ENCODE data around the gene KLF6.

KLF6 gene

DNA sequence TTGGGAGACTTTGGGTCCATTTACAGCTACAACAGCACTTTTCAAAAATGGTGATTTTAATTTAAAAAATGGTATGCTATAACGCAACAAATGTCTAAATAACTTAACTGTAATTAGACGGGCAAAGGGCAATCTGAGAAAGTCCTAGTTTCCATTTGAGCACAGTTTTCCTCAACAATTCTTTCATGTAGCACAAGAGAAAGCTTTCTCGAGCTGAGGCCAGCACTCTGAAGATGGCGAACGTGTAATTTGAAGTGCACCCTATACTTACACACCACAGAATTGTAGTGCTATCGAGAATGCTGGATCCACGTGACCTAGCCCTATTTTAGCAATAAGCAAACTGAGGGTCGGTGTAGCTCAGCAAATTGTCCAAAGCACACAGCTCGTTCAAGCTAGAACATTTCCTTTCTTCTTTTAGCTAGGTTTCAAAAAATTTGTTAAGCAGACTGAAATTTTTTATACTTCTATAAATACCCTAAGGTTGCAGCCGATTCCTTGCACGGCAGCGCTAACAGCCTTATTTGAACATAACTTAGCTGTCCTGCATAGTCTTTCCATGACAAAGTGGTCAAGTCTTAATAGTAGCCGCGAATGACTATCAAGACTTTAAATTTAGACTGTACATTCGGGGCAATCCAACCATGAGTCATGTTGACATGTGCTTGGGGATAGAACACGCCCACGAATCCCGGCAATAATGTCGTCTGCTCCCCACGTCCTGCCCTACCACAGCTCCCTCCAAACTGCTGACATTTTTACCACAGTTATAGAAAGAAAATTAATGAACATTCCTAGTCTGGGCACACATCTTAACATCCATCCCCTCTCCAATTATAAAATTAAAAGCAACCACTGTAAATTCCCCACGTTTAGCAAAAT, 10.0 kb downstream of the KLF6 start:
- no peak for DNase-seq (ENCODE audit: low read depth)

DNA sequence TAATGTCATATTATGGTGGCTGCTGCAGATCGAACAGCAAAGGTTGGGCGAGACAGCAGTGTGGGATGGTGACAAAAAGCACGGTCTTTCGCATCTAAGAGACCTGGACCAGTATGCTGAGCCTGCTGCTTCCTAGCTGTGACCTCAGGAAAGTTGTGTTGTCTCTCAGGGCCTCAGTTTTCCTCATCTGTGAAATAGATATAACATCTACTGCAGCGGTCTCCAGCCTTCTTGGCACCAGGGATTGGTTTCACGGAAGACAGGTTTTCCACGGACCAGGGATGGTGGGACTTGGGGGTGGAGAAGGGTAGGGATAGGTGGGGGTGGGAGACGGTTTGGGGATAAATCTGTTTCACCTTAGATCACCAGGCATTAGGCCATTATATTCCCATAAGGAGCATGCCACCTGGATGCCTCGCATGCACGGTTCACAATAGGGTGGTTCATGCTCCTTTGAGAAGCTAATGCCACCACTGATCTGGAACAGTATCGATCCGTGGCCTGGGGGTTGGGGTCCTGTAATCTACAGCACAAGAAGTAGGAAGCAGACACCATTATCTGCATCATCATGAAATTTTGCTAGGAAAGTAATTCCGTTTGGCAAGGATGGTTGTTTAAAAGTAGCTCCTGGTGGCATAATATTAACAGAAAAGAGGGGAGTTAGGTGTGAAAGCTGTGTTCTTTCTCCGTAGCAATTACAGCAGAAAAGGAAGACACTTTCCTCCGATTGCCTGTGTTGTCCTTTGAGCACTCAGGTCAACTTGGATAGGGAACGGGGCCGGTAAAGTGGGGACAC, 10.8 kb downstream of the KLF6 start:
- DNase-seq (ENCODE audit: low read depth), result no peak

DNA sequence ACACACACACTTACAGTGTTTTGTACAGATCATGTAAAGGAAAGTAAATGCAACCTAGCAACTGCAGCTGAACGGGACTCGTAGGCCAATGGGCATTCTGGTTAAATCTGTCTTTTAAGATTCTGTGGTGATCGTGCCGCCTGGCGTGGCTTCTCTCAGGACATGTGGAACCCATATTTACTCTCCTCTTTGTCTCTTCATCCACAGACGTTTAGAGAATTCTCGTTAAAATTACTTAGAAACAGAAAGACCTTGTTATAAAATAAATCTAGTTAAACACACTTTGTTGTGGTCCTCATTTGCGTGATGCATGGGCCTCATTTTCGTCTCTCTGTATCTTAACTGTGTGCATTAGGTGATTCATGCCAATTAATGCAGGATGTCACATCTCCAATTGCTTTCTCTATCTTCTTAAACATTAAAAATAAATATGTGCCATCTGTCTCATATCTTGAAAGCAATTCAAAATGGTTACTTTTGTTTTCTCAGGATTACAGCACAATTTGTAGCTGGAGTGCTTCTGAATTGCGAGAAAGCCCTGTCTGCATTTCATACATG, 11.5 kb downstream of the KLF6 start:
- DNase-seq (ENCODE audit: low read depth), result no peak

DNA sequence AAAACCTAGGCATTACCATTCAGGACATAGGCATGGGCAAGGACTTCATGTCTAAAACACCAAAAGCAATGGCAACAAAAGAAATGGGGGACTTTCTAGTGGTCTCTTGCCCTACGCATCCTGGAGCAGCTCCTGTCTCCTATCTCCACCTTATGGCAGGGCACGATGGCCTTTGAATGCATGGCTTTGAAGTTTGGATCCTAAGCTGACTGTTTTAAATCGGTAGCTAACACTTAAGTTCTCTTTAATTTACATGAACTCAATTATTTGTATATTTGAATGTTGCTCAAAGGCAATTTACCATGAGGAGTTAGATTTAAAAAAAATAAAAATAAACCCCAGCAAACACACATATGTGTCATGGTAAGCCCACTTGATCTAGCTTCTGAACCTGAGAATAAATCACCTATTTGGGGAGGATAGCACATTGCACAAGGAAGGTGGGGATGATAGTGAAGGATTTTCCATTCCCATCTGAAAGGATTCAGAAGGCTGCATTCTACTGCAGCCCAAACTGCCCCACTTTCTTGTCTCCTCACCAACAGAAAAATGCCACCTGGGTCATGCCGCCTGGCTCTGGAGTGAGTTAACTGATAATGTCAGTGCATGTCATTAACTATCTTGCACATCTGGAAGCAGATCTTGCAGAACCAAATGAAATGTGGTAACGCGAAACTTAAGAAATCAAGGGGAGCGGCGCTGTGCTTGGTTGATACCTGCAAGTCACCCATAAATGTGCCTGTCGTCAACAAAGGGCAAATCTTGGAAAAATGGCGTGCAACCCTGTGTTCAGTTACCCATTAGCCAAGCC, 12.4 kb downstream of the KLF6 start:
- DNase-seq (ENCODE audit: low read depth), result no peak

DNA sequence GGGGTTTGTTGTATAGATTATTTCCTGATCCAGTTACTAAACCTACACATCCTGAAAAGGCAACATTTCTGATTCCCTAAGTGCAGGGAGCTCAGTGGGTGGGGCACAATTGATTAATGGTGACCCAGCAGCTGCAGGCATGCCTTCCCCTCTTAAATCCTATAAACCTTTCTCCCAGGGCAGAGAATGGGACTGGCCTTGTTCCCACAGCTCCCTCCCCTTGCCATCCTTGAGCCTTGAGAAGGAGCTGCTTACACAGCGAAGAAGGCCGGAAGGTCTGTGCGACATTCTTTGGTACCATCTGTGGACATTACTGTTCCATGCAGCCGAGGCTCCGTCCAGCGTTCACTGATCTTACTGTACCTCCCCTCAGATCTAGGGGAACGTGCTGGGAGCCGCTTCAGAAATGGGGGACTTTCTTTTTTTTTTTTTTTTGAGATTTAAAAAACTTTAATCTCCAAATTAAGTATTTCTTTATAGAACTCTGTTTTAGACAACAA, 14.3 kb downstream of the KLF6 start:
- DNase-seq (ENCODE audit: low read depth), result no peak

DNA sequence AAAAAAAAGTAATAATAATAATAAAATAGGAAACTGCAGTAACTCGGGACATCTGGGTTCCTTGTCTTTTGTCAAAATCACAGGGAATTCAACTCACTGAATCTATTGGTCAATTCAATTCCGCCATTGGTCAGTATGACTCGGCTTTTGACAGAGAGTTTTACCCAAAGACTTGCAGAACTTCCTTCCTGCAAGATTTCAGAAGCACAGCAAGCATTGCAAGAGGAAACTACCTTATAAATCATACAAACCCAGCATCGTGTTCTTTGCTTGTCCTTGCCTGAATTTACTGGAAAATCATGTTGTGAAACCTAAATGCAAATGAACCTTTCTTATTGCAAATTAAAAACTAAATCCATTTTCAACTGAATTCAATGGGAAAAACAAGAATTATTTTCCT, 15.5 kb downstream of the KLF6 start:
- DNase-seq (ENCODE audit: low read depth), result no peak

DNA sequence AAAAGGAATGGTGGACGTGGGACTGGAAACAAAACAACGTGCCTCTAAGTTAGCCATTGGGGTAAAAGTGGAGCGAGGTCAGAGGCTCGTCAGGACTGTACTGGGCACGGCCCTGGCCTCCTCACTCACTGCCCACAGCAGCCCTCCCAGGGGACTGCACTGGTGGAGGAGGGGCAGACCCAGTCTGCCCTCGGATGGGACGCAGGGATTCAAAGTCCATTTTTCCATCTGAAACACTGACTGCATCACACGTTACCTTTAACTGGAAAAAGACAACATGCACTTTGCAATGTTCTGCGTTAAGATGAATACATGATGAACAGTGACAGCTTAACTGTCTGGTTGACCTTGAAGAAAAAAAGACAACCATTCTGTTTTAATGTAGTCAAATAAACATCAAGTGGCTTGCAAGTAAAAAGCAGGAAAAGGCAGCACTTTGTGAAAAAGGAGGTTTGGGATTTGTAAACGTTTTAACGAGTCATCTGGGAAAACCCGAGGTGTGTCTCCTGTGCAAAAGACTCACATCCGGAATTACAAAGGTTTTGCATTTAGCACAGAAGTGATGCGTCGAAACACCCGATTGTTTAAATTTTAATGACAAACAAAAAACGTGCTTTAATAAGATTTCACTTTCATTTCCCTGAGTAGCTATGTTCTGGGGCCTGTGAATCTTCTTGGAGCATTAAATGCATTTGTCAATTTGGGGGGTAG, 18.8 kb downstream of the KLF6 start:
- no peak for DNase-seq (ENCODE audit: low read depth)

DNA sequence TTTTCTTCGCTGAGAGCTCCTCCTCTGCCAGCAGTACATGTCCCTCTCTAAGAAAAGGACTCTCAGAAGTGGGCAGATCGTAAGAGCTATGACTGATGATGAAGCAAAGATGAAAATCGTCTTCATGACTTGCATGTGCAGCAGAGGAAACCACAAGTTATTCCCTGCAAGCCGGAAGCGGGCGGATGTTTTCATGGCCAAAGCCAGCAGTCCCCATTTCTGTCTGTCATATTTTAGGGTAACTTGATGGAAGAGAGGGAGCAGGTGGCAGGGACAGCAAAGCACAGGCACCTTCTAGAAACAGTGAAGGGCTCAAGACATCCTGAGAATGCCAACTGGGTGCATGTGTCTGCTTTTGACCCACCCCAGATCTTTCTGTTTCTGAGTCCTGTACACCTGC, 19.9 kb downstream of the KLF6 start:
- no peak for DNase-seq (ENCODE audit: low read depth)

DNA sequence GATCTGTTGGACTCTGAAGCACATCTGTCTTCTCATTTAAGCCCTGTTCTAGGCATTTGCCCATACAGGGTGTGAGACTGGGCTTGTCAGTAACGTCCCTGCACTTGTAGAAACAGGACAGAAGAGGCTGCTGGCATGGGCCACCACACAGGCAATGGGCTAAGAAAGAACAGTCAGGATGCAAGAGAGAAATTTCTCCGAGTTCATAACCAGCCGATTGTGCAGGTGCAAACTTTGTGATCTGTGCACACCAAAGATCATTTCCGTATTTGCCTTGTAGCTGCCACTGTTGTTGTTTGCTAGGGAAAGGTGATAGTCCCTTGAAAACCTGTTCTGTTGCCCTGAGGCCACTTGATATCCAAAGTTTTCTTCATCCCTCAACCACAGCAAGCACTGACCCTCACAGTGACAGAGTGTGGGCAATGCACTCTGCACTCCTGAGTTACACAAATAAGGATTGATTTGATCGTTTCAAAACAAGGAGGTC, 20.3 kb downstream of the KLF6 start:
- DNase-seq (ENCODE audit: low read depth), result no peak

DNA sequence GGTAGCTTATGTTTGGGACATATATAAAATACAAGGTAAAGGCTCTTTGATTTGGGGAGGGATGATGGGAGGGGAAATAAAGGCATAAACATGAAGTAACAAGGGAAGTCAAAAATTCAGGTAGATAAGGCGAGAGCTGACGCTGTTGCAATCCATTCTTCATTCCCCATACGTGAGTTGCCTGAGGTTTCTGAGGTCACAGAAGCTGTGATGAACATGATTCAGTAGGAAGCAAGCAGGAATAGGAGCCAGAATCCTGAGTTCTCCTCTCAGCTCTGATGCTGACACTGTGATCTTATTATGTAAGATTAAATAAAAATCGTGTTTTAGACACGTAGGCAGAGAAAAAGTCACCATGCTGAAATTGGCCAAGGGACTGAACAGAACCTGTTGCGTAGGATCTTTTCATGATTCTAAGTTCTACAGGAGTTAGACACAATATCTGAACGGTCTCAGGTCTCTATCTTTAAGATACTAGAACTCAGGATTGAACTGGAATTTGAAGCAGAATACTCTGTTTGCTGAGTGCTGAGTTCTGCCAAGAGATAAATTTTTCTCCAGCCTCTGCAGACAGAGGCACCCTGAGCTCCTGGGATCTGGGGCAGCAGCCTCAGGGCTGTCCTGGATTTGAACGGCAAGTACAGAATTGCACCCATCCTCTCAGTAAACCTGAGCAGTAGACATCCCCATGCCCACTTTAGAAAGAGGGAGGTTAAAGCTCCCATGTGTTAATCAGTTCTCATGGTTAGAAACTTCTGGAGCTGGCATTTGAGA, 21.0 kb downstream of the KLF6 start:
- no peak for DNase-seq (ENCODE audit: low read depth)

DNA sequence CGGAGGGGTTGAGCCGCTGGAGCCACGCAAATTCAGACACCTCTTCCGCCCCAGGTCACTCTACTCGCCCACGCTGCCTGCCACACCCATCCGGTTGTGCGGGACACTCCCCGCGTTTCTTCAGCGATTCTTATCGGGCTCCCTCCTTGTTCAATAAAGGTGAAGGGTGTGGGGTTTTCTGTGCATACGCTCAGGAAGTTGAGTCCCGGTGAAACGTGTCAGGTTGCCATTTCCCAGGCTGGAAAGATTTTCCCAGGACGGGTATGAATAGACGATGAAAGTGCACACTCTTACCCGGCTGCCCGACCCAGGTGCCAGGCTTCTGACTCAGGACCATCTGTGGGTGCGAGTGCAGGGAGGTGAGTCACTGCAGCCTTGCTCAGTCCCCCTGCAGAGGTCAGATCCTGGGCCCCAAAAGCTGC, 22.0 kb downstream of the KLF6 start:
- DNase-seq (ENCODE audit: low read depth), result no peak

DNA sequence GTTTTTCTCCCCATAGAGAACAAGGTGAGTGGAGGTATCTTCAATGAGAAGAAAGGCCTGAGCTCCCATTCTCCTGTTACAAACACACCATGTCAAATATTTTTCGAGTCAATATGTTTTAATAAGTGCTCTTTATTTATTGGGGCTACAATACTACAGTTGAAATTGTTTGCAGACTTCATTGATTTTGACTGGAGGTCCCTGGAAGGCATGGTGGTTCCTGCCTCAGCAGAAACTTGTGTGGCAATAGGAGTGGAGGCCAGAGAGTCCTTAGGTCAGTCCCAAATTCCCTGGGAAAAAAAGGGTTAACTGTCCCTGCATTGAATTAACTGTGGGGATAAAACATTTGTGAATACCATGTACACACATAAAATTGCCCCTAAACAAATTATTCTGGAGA, 22.7 kb downstream of the KLF6 start:
- no peak for DNase-seq (ENCODE audit: low read depth)

DNA sequence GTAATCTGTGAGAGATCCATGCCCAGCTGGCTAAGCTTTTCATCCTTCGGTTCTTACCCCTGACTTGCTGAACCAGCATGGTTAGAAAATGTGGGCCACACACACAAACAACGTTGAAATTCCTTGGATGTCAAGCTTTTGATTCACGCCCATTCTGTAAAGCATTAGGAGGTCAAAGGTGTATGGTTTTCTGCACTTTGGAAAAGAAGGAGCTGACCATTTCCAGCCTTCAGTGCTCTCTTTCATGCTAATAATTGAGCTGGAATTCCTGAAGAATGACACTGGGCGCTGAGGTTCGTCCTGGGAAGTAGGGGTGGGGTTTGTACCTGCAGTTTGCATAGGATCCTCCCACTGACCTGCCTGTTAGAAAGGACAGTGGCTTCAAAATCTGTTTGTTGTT, 23.1 kb downstream of the KLF6 start:
- no peak for DNase-seq (ENCODE audit: low read depth)

DNA sequence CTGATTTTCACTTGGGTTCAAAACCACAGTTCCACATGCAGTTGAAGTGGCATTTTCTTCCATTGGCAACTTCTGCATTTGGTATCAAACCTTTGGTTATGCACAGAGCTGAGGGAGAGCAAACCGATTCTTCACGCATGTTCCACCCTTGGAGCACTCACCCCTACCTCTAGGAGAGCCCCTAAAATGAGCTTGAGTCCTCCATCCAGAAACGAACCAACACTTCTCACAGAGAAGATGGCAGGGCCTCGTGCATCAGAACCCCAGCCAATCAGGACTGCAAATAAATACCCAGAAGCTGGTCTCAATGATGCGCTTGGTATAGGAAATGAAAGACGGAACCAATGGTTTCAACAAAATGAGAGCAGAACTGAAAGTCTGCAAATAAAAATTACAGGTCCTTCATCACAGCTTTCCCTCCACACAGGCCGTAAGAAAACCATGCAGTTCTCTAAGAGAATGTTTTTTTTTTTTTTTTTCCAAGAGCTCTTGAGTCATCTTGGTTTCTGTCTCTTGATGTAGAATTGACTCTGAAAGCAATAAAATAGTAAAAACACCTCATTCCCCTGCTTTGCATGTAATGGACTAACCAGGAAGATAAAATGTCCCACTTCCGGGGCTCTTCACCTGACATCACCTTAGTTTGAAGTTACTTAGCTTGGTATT, 23.9 kb downstream of the KLF6 start:
- DNase-seq (ENCODE audit: low read depth), result no peak

DNA sequence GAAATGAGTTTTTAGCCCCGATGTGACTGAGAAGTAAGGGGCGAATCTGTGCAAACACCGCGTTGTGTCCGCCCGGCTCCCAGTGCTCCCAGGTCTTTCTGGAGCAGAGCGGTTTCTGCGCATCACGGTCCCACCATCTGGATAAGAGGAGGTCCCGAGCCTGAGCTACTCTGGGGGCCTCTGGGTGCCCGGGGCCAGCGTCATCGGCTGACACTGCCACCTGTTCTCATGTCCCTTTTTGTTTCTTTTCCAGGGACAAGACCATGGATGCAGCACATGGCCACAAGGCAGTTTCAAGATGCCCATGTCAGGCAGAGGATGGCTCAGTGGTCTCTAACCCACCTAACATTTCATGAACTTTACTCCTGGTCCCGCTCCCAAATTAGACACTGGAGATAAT, 24.9 kb downstream of the KLF6 start:
- DNase-seq (ENCODE audit: low read depth), result no peak

DNA sequence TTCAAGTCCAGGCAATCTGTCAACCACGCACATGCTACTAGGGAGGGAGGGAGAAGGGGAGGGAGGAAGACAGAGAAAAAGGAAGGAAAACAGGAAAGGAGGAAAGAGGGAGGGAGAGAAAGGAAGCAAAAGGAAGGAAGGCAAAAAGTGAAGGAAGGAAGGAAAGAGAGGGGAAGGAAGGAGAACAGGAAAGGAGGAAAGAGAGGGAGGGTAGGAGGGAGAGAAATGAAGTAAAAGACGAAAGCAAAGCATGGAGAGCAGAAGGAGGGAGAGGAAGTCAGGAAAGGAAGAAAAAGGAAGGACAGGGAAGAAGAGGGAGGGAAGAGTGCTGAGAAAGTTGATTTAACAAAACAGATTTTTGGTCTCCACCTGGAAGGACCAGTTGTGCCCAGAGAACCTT, 25.6 kb downstream of the KLF6 start:
- DNase-seq (ENCODE audit: low read depth), result no peak

DNA sequence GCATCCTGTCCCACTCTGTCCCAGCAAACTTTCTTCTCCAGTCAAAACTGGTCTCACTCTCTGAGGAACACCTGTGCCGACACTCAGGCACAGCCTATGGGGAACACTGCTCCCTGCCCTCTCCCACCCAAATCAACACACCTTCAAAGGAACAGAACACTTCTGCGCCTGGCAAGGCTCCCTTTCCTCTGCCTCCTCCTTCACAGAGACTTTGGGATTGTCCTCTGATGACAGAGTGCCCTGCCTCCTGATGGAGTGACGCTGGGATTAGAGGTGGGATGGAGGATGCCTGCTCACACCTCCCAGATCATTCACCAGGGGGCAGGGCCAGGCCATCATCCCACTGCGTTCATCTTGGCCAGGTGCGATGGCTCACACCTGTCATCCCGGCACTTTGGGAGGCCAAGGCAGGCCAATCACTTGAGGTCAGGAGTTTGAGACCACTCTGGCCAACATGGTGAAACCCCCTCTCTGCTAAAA, 26.5 kb downstream of the KLF6 start:
- DNase-seq (ENCODE audit: low read depth), result no peak

DNA sequence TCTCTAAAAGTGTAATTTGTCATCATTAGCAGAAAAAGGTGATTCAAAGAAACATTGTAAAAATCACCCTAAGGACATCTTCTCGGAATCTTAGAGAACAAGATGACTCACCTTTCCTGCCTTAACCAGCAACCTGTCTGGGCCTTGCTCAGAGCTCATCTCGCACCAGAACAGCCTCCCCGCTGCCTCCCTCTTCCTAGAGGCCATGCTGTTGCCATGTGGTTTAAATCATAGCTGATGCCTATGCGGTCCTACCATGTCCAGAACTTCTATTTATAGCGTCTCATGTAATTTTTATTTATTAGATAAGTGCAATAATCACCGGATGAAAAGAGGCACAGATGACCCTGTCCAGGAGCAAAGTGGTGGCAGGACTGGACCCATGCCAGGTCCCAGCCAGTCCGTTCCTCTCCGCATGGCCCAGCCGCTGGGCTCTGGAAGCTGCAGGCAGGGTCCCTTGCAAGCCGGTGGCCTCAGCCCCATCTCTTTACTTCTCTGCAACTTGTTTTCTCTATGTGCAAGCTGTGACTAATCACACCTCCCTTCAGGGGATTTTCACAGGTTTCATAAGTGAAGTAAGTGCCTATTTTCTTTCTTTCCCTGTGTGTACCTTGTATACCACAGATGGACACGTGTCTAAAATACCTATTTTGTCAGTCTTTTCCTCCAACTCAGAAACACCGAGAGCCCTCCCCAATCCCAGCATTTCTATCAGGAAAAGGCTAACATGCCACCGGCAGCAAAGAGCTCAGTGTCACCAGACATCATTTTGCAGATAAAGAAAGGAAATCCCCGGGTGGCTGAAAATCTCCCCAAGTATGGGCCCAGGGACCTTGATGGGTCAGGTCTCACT, 27.1 kb downstream of the KLF6 start:
- DNase-seq (ENCODE audit: low read depth), result no peak

DNA sequence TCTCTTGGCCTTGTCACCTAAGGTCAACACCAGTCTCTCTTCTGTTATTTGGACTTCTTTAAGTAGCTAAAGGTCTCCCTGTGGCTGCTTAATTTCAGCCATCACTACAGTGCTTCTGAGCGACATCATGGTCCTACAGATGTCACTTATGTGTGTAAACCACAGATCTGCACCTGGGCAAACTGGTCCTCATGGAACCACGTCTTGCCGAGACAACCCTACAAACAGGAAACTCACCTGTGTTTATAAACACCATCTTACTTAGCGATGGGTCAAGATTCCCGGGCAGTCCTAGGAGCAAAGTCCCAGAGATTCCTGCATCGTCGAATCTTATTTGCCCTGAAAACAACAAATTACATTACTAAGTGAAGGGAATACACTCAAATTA, 27.8 kb downstream of the KLF6 start:
- no peak for DNase-seq (ENCODE audit: low read depth)

Measured in stimulated activated CD8-positive, alpha-beta memory T cell treated with anti-CD3 and anti-CD28 coated beads, Interleukin-7, amount 100 ng/mL, for 24 hours (primary cell).